ENCODE measurements around the gene ABHD17B.

Gene ABHD17B

GRCh38 chr9:71830153-71830552 lies 80.8 kb downstream of the ABHD17B start:
- TF ChIP-seq CEBPB (IDR thresholded peaks at IDR 0.05): no peak
- TF ChIP-seq RAD21 (IDR thresholded peaks at IDR 0.05; ENCODE audit: low read depth): no peak
- TF ChIP-seq EGR1 (IDR thresholded peaks at IDR 0.05): no peak
- no peak for TF ChIP-seq FOXM1 (IDR thresholded peaks at IDR 0.05; ENCODE audit: borderline replicate concordance, low read depth)
- no peak for TF ChIP-seq TEAD4 (IDR thresholded peaks at IDR 0.05)

- TF ChIP-seq ZBTB7A (IDR thresholded peaks at IDR 0.05; ENCODE audit: low read depth): no peak
- TF ChIP-seq TEAD4 (IDR thresholded peaks at IDR 0.05): no peak
- TF ChIP-seq YY1 (IDR thresholded peaks at IDR 0.05; ENCODE audit: low read depth): no peak
- TF ChIP-seq MAX (IDR thresholded peaks at IDR 0.05): no peak
- TF ChIP-seq TCF12 (IDR thresholded peaks at IDR 0.05; ENCODE audit: low read depth): no peak
- no peak for TF ChIP-seq CREB1 (IDR thresholded peaks at IDR 0.05; ENCODE audit: low read depth)
- TF ChIP-seq EP300 (IDR thresholded peaks at IDR 0.05; ENCODE audit: borderline replicate concordance): no peak
- TF ChIP-seq, protein P1, sequence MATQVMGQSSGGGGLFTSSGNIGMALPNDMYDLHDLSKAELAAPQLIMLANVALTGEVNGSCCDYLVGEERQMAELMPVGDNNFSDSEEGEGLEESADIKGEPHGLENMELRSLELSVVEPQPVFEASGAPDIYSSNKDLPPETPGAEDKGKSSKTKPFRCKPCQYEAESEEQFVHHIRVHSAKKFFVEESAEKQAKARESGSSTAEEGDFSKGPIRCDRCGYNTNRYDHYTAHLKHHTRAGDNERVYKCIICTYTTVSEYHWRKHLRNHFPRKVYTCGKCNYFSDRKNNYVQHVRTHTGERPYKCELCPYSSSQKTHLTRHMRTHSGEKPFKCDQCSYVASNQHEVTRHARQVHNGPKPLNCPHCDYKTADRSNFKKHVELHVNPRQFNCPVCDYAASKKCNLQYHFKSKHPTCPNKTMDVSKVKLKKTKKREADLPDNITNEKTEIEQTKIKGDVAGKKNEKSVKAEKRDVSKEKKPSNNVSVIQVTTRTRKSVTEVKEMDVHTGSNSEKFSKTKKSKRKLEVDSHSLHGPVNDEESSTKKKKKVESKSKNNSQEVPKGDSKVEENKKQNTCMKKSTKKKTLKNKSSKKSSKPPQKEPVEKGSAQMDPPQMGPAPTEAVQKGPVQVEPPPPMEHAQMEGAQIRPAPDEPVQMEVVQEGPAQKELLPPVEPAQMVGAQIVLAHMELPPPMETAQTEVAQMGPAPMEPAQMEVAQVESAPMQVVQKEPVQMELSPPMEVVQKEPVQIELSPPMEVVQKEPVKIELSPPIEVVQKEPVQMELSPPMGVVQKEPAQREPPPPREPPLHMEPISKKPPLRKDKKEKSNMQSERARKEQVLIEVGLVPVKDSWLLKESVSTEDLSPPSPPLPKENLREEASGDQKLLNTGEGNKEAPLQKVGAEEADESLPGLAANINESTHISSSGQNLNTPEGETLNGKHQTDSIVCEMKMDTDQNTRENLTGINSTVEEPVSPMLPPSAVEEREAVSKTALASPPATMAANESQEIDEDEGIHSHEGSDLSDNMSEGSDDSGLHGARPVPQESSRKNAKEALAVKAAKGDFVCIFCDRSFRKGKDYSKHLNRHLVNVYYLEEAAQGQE (IDR thresholded peaks at IDR 0.05; ENCODE audit: low read depth): no peak
- TF ChIP-seq TAF1 (IDR thresholded peaks at IDR 0.05; ENCODE audit: low read depth): no peak
- TF ChIP-seq RAD21 (IDR thresholded peaks at IDR 0.05; ENCODE audit: low read depth): no peak
- TF ChIP-seq CEBPB (IDR thresholded peaks at IDR 0.05): no peak
- no peak for TF ChIP-seq EGR1 (IDR thresholded peaks at IDR 0.05)
- no peak for TF ChIP-seq FOXM1 (IDR thresholded peaks at IDR 0.05; ENCODE audit: borderline replicate concordance, low read depth)
- no peak for TF ChIP-seq NFIC (IDR thresholded peaks at IDR 0.05)
- TF ChIP-seq, protein P2, sequence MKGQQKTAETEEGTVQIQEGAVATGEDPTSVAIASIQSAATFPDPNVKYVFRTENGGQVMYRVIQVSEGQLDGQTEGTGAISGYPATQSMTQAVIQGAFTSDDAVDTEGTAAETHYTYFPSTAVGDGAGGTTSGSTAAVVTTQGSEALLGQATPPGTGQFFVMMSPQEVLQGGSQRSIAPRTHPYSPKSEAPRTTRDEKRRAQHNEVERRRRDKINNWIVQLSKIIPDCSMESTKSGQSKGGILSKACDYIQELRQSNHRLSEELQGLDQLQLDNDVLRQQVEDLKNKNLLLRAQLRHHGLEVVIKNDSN (IDR thresholded peaks at IDR 0.05): no peak
Measured at GRCh38 chr9:71826279-71826678, 84.7 kb downstream of the ABHD17B start.

DNA sequence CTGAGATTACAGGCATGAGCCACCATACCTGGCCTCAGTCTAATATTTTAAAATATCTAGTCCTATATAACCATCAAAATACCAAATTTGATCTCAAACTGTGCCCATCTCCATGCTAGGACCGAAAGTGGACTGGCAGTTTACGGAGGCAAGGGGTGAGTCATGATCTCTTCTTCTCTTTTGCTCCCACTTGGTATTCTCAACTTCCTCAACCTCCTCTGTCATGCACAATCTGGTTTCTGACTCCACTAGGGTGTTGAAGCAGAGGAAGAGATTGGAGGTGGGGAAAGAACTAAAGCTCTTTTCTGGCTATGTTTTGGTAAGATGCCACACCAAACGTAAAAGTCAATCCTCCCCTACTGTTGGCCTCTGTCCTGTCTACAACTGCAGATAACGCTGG lies 86.7 kb downstream of the ABHD17B start:
- TF ChIP-seq EP300 (IDR thresholded peaks at IDR 0.05; ENCODE audit: borderline replicate concordance) (no peak), NFIC (IDR thresholded peaks at IDR 0.05) (no peak), EGR1 (IDR thresholded peaks at IDR 0.05) (no peak), TEAD4 (IDR thresholded peaks at IDR 0.05) (no peak), FOXM1 (IDR thresholded peaks at IDR 0.05; ENCODE audit: borderline replicate concordance, low read depth) (no peak), YY1 (IDR thresholded peaks at IDR 0.05; ENCODE audit: low read depth) (no peak), MAX (IDR thresholded peaks at IDR 0.05) (no peak), CREB1 (IDR thresholded peaks at IDR 0.05; ENCODE audit: low read depth) (no peak), ZBTB7A (IDR thresholded peaks at IDR 0.05; ENCODE audit: low read depth) (no peak), CEBPB (IDR thresholded peaks at IDR 0.05) (no peak), RAD21 (IDR thresholded peaks at IDR 0.05; ENCODE audit: low read depth) (no peak), TAF1 (IDR thresholded peaks at IDR 0.05; ENCODE audit: low read depth) (no peak), TCF12 (IDR thresholded peaks at IDR 0.05; ENCODE audit: low read depth) (no peak)
- TF ChIP-seq, protein P2 (IDR thresholded peaks at IDR 0.05): no peak
- TF ChIP-seq, protein P1 (IDR thresholded peaks at IDR 0.05; ENCODE audit: low read depth): no peak

- TF ChIP-seq RAD21 (IDR thresholded peaks at IDR 0.05; ENCODE audit: low read depth): no peak
- TF ChIP-seq, protein P2 (IDR thresholded peaks at IDR 0.05): no peak
- TF ChIP-seq EGR1 (IDR thresholded peaks at IDR 0.05): no peak
- TF ChIP-seq TCF12 (IDR thresholded peaks at IDR 0.05; ENCODE audit: low read depth): no peak
Measured at GRCh38 chr9:71822935-71823334, 88.1 kb downstream of the ABHD17B start.

DNA sequence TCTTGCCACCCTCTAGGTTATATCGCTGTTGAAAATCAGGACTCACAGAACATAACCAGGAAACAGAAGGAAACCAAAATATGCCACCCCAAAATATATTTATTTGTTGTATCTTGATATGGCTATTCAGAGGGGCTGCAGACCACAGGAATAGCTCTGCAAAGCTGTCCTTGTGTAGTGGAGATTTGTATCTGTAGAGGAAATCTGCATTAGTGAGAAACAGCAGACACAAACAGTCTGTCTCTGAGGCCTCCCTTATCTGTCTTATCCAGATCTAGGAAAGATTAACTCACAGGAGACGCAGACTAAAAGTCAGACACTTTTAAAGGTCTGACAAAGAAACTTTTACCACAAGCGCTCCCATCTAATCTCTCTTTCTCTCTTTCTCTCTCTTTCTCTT lies 88.5 kb downstream of the ABHD17B start:
- TF ChIP-seq TAF1 (IDR thresholded peaks at IDR 0.05; ENCODE audit: low read depth): no peak
- no peak for TF ChIP-seq CREB1 (IDR thresholded peaks at IDR 0.05; ENCODE audit: low read depth)
- TF ChIP-seq YY1 (IDR thresholded peaks at IDR 0.05; ENCODE audit: low read depth): no peak
- no peak for TF ChIP-seq NFIC (IDR thresholded peaks at IDR 0.05)

- TF ChIP-seq EGR1 (IDR thresholded peaks at IDR 0.05): no peak
- TF ChIP-seq YY1 (IDR thresholded peaks at IDR 0.05; ENCODE audit: low read depth): no peak
- no peak for TF ChIP-seq ZBTB7A (IDR thresholded peaks at IDR 0.05; ENCODE audit: low read depth)
- no peak for TF ChIP-seq TEAD4 (IDR thresholded peaks at IDR 0.05)
Measured at GRCh38 chr9:71821405-71821804, 89.6 kb downstream of the ABHD17B start.

Measured in Ishikawa (cell line).